ENCODE results near the gene FAM53C. TPM values are rescaled to one million over a fixed set of nuclear protein-coding genes. Genes with fewer than 3 reads are reported as not detected.

Gene FAM53C
- total and polyA plus RNA-seq, 8 donors: 23.9 to 43.4 (median 41.4) TPM

DNA sequence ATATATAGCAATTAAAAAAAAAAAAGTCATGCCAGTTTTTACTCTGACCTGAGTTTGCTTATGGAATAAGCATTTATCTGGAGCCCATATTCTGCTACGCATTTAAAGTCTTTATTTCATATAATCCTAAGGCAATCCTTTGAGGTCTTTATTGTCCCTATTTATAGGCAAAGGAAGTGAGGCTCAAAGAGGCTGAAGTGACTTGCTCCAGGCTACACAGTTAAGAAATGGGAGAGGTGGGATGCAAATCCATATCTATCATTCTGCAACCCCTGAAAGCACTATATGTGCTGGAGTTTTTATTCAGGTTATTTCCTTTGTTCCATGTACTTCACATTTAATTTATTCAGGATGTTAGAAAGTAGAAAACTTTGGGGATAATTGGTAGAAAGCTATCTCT lies 26.5 kb downstream of the FAM53C start:
- intact Hi-C loops (cut with DNase I): no loop called here
- Histone ChIP-seq H3K4me3 (no peak overlapping the region), H3K36me3 (no peaks in the 10 kb centered on the region), H3K4me1 (peaks cover 6 to 61% of the 10 kb centered on the region in 2 donors), H3K27me3 (no peaks in the 10 kb centered on the region), H3K27ac (no peak overlapping the region), H3K9me3 (no peaks in the 10 kb centered on the region)
- ATAC-seq (no peak), DNase-seq (no peak)
- TF ChIP-seq, protein P1, sequence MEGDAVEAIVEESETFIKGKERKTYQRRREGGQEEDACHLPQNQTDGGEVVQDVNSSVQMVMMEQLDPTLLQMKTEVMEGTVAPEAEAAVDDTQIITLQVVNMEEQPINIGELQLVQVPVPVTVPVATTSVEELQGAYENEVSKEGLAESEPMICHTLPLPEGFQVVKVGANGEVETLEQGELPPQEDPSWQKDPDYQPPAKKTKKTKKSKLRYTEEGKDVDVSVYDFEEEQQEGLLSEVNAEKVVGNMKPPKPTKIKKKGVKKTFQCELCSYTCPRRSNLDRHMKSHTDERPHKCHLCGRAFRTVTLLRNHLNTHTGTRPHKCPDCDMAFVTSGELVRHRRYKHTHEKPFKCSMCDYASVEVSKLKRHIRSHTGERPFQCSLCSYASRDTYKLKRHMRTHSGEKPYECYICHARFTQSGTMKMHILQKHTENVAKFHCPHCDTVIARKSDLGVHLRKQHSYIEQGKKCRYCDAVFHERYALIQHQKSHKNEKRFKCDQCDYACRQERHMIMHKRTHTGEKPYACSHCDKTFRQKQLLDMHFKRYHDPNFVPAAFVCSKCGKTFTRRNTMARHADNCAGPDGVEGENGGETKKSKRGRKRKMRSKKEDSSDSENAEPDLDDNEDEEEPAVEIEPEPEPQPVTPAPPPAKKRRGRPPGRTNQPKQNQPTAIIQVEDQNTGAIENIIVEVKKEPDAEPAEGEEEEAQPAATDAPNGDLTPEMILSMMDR (IDR thresholded peaks at IDR 0.05): no peak

DNA sequence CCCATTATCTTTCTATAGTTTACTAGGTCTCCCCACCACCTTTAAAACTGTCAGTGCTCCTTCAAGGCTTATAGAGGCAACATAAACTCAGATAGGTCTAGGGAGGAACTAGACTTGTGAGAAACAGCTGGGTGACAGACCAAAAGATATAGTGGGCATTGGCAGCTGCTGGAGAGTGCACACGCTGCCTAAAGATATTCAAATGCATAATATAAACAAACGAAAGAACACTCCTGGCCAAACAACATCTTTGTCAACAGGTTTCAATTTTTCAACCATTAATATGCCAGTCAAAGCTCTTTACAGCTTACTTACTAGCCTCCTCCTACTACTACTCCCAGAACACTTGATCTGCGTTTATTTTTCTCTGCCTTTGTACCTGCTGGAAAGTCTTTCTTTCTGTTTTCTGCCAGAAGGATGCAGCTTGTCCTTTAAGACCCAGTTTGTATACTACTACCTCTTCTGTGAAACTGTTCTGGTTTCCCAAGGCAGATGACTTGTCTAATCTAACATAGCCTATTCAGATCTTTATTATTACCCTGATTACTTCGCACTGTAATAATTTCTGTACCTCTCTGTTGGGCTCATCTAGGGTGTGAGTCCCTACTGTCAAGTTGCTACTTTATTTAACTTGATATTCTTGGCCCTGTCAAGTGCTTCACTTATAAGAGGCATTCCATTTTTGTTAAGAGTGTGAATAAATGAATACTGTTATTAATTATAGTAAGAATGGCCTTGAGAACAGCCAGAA lies 28.7 kb downstream of the FAM53C start:
- intact Hi-C loops (cut with DNase I): no loop called here
- TF ChIP-seq, protein P1 (IDR thresholded peaks at IDR 0.05): no peak
- Histone ChIP-seq H3K4me3 (no peak overlapping the region), H3K27me3 (no peaks in the 10 kb centered on the region), H3K27ac (peak overlapping the region in 1 of 2 donors; percentile 19), H3K4me1 (peaks cover 10 to 65% of the 10 kb centered on the region in 2 donors), H3K36me3 (no peaks in the 10 kb centered on the region), H3K9me3 (no peaks in the 10 kb centered on the region)
- ATAC-seq (peak; percentile 32), DNase-seq (no peak)

DNA sequence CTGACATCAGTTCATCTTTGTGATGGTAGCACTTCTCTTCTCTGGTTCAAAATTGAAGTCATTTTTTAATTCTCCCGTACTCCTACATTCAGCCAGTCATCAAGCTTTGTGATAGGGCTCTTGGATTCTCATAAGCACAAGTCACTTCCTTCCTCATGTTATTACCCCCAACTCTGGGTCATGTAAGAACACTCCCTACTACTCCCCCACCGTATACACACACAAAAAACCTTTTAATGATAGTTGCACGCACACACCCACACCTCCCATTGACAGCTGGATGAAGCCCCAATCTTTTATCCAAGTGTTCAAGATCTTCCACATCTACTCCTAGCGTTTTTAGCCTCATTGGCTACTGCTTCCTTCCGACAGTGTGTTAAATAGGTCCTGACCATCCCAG lies 31.2 kb downstream of the FAM53C start:
- Histone ChIP-seq H3K27ac (peak overlapping the region; percentile 41 to 94), H3K9me3 (no peaks in the 10 kb centered on the region), H3K36me3 (peaks cover 0 to 13% of the 10 kb centered on the region in 2 donors), H3K4me3 (no peak overlapping the region), H3K27me3 (no peaks in the 10 kb centered on the region), H3K4me1 (peaks cover 11 to 68% of the 10 kb centered on the region in 2 donors)
- DNase-seq (no peak), ATAC-seq (peak; percentile 24)
- intact Hi-C loops (cut with DNase I): no loop called here
- TF ChIP-seq, protein P1 (IDR thresholded peaks at IDR 0.05): no peak

DNA sequence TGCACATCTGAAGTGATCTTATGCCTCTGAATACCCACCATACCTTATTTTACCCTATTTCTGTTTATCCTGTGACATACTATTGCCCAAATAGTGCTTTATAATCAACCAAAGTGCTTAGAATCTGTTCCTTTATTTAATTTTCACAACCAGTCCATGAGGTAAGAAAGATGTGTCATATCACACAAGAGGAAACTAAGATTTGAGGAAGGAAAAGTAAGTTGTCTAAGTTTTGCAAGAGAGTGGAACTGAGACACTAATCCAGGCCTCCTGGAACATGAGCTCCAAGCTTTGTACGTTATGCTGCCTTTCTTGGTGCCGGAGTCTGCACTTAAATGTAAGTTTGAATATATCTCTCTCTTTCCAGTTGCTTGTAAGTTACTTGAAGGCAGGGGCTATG lies 31.6 kb downstream of the FAM53C start:
- intact Hi-C loops (cut with DNase I): no loop called here
- TF ChIP-seq, protein P1 (IDR thresholded peaks at IDR 0.05): no peak
- ATAC-seq: peak; percentile 67
- Histone ChIP-seq H3K4me1 (peaks cover 11 to 68% of the 10 kb centered on the region in 2 donors), H3K4me3 (peak overlapping the region in 1 of 2 donors; percentile 11), H3K9me3 (no peaks in the 10 kb centered on the region), H3K27me3 (no peaks in the 10 kb centered on the region), H3K36me3 (peaks cover 0 to 17% of the 10 kb centered on the region in 2 donors), H3K27ac (peak overlapping the region; percentile 41 to 94)
- DNase-seq: no peak

DNA sequence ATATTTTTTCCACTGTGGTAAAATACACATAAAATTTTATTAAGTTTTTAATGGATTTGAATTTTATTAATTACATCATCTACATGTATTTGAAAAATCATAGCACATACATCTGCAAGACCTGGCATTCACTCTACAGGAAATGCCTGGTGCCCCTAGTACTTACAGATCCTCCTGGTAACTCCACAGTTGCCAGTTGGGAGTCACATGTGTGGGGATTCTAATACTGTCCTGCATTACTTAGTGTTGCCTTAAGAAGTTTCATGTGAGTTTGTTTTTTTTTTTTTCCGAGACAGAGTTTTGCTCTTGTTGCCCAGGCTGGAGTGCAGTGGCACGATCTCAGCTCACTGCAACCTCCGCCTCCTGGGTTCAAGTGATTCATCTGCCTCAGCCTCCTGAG lies 32.5 kb downstream of the FAM53C start:
- peak overlapping the region in 1 of 2 donors; percentile 11 for H3K4me3 ChIP-seq

More for the DNA sequence above, 32.5 kb downstream of the FAM53C start:
- Histone ChIP-seq H3K27me3 (no peaks in the 10 kb centered on the region), H3K9me3 (no peaks in the 10 kb centered on the region), H3K36me3 (peaks cover 0 to 25% of the 10 kb centered on the region in 2 donors), H3K4me1 (peaks cover 11 to 68% of the 10 kb centered on the region in 2 donors), H3K27ac (peak overlapping the region in 1 of 2 donors; percentile 94)
- TF ChIP-seq, protein P1 (IDR thresholded peaks at IDR 0.05): no peak
- intact Hi-C loops (cut with DNase I): no loop called here
- ATAC-seq (no peak), DNase-seq (no peak)
